ENCODE measurements around the gene CDK10.

CDK10 gene

GRCh38 chr16:89733322-89733721, 46.8 kb downstream of the CDK10 start:
- DNase-seq (ENCODE audit: low spot score) = no peak

GRCh38 chr16:89733792-89734191, 47.3 kb downstream of the CDK10 start:
- no peak for DNase-seq (ENCODE audit: low spot score)

DNA sequence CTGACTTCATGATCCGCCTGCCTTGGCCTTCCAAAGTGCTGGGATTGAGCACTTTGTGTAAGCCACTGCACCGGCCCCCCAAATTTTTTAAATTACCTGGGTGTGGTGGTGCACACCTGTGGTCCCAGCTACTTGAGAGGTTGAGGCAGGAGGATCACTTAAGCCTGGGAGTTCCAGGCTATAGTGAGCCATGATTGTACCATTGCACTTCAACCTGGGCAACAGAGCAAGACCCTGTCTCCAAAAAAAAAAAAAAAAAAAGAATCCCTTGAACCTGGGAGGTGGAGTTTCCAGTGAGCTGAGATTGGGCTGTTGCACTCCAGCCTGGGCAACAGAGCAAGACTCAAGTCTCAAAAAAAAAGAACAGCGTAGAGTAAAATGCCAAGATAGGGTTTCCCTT, 50.1 kb downstream of the CDK10 start:
- no peak for DNase-seq (ENCODE audit: low spot score)

DNA sequence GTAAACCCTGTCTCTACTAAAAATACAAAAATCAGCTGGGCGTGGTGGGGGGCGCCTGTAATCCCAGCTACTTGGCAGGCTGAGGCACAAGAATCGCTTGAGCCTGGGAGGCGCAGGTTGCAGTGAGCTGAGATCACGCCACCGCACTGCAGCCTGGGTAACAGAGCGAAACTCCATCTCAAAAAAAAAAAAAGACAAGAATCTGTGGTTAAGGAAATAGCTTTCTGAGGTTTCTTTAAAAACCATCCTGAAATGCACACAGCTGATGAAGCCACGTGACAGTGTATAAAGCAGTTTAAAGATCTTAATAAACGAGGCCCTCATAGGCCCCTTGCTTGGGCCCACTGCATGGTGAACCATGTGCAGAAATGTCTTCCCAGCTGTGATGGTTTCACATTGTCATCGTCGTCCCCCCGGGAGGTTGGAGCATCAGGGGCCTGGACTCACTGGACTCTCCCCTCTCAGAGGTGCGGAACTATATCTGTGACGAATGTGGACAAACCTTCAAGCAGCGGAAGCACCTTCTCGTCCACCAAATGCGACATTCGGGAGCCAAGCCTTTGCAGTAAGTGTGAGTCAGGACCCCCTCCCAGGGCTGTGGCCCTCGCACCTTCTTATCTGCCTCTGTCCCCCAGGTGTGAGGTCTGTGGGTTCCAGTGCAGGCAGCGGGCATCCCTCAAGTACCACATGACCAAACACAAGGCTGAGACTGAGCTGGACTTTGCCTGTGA, 51.0 kb downstream of the CDK10 start:
- no peak for DNase-seq (ENCODE audit: low spot score)

GRCh38 chr16:89738072-89738377, 51.5 kb downstream of the CDK10 start:
- no peak for DNase-seq (ENCODE audit: low spot score)

- no peak for DNase-seq (ENCODE audit: low spot score)
Measured at GRCh38 chr16:89738538-89739317, 52.2 kb downstream of the CDK10 start.

DNA sequence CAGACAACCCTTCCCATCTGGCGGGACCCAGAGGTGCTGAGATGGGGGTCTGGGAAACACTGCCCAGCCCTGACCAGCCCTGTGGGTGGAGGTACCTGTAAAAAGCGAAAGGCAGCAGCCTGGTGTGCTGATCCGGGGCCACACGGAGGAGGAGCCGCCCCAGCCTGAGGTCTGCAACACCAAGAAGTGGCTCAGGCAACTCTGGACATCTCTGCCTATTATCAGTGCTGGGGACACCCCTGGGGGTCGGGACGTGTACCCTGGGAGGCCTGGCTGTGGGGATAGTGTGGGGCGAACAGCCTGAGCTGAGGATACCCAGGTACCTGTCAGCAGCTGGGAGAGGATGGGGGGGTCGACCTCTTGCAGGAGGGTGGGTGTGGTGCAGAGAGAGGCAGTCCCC, 52.9 kb downstream of the CDK10 start:
- DNase-seq (ENCODE audit: low spot score) = no peak

GRCh38 chr16:89741342-89742014, 55.0 kb downstream of the CDK10 start:
- no peak for DNase-seq (ENCODE audit: low spot score)

DNA sequence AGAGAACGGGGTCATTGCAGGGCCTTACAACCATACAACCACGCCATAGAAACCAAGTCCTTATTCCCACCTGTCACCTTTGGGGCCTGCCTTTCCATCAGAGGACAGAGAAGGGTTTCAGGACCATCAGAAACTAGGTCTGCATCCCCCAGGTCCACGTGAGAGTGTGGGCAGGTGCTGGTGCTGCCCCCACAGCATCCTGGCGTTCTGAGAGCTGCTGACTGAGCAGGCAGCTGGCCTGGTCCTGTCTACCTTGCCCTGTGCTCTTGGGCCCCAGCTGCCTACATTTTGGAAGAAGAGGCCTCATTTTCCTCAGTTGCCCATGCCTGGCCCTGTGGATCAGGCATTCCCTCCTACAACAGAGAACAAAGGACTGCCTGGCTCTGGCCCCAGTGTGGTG, 56.5 kb downstream of the CDK10 start:
- DNase-seq (ENCODE audit: low spot score) = no peak

DNA sequence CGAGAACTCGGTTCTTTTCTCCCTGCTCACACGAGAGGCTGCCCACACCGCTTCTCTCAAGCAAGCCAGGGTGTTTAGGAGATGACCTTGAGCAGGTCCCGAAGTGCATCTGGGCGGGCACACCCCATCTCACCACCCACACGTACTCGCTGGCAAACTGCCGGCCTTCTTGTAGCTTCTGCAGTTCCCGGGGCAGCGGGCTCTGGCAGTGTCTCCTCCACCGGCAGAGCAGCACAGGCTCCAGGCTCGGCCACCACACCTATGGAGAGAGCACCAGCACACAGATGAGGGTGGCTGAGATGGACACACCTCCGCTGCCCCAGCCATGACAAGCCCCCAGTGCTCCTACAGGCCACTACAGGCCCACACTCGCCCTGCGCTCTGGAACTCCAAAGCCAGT, 58.3 kb downstream of the CDK10 start:
- DNase-seq (ENCODE audit: low spot score) = no peak
